Activated CD8-positive, alpha-beta memory T cell treated with anti-CD3 and anti-CD28 coated beads for 36 hours (primary cell): Measurements from ENCODE around the gene CDC7. TPM values are rescaled to one million over a fixed set of nuclear protein-coding genes. Genes with fewer than 3 reads are reported as not detected.
"Not testable (repeated sequence)": the region's sequence is repeated elsewhere in the genome, so short reads cannot be mapped to it uniquely, and the experiment has no call there.

Source experiments
- CTCF ChIA-PET: fragments of 350-600 bp; sonication (Branson Sonifier 250); formaldehyde crosslinking; loops from one replicate; lab custom pipeline; 2021; ENCODE audit warnings: antibody characterized with exemption; lab: Charles Lee
- POLR2A ChIA-PET: fragments of 350-600 bp; sonication (Branson Sonifier 250); formaldehyde crosslinking; loops from one replicate; lab custom pipeline; 2021; ENCODE audit warnings: antibody characterized with exemption; lab: Charles Lee
- total RNA-seq, 2 experiments: library from RNA; stranded (reverse); gene quantifications; one replicate each; pipeline ENCODE4 v1.2.3, GENCODE V29; 2021

CDC7 gene
- 10 to 100 TPM; 25.6 to 26.4 TPM for total RNA-seq

DNA sequence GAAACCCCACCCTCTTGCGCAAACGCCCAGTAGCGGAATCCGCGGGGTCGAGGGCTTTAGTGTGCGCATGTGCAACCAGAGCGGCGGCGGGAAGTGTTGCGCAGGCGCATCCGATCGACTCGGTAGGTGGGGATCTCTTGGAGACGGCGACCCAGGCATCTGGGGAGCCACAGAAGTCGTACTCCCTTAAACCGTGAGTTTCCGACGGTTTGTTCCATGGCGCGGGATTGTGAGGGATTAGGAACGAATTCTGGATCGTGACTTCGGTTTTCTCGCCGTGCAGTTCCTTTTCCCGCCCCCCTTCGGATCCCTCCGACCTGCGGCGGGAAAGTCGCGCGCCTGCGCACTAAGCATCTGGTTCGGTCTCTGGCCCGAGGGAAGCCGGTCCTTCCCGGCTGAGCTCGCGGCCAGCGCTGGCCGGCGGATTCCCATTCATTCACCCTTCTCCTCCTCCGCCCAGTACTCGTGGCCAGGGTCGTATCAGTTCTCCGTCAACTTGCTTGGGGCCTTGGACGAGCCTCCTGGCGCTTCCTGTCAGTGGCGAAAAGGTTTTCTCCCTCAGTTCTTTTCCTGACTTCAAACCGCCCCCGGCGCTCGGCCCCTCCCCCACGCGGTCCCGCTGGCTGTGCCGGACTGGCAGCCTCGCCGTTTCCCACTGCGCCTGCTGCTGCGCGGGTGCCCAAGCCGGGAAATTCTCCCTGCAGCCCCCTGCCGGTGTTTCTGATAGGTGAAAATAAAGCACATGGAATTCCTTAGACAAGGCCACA is at the start of gene CDC7:
TSS of gene CDC7 (plus strand) at position 96 of the 767 bp plus-strand sequence. CDS start 866 bp downstream, outside the sequence.
- POLR2A ChIA-PET = no interaction called here
- CTCF ChIA-PET = interaction anchor here (0.6 to 1.1 kb wide), 2 partner anchors 61 to 715 kb away, joined by 3 read pairs; no protein-coding TSS in a partner anchor

DNA sequence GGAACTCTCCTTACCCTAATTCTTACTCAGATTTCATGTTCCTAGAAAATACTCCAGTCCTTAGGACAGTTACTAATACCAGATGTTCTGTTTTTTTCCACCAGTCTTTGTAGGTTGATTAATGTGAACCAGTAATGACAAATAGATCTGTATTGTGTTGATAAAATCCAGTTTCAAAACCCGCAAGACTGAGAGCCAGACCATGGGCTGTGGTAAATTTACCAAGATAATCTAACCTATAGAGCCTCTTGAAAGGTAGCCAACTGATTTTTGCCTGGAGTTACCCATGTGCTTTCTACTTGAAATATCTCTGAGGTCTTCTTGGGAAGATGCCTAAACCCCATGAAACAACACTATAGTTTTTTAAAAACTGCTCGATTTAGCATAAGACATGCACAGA is 46.5 kb upstream of the CDC7 start:
- CTCF ChIA-PET = no interaction called here
- POLR2A ChIA-PET = no interaction called here

DNA sequence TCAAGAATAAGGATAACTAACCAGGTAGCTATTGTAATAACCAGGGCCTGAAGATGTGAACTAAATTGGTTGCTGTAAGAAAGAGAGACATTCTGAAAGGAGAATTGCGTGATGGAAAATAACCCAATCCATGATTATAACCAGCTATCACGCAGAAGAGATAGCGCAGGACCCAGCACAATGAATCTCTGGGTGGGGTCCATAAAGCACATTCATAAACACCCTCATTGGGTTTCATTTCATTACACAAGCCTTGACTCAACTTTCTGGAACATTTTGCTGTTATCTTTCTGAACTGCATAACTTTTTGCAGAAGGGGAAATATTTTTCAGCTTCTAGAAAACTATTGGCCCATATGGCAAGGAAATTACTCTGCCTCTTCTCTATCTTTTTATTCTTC is 45.3 kb upstream of the CDC7 start:
- ChIA-PET POLR2A (no interaction called here), CTCF (no interaction called here)

DNA sequence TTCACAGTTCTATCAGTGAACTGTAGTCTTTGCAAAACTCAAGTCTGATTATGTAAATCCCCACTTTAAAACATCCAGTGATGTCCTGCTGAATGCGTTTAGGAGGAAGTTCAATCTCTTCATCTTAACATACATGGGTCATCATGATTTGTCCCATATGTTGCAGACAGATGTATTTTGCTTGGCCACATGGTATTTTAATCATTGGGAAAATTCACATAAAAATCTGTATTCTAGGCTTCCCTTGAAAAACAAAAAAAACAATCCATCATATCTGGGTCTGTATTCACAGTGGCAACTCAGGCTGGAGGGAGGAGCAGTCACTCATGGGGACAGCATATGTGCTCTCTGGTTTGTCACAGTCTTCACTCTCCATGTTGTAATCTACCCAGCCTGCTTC is 44.8 kb upstream of the CDC7 start:
- POLR2A ChIA-PET = interaction anchor here (0.6 kb wide), 1 partner anchor 30 kb away, joined by 3 read pairs; no protein-coding TSS in a partner anchor
- CTCF ChIA-PET = no interaction called here

DNA sequence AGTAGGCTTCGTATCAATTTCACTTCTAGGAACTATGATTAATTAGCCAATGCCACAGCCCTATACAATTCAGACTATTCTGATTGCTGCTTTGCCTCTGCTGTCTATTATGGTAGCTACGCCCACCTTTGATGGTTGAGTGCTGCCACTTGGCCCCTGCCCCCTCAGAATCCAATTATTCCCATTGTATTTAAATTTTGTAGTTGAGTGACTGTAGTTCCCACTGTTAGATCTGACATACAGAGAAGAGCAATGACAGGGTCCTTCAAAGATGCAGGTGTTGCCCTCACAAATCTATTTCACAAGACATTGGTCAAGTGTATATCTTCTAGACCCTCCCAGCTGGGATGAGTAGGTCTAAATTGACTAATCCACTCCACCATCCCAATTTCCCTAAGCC is 35.3 kb upstream of the CDC7 start:
- POLR2A ChIA-PET, CTCF ChIA-PET: not testable (repeated sequence)

DNA sequence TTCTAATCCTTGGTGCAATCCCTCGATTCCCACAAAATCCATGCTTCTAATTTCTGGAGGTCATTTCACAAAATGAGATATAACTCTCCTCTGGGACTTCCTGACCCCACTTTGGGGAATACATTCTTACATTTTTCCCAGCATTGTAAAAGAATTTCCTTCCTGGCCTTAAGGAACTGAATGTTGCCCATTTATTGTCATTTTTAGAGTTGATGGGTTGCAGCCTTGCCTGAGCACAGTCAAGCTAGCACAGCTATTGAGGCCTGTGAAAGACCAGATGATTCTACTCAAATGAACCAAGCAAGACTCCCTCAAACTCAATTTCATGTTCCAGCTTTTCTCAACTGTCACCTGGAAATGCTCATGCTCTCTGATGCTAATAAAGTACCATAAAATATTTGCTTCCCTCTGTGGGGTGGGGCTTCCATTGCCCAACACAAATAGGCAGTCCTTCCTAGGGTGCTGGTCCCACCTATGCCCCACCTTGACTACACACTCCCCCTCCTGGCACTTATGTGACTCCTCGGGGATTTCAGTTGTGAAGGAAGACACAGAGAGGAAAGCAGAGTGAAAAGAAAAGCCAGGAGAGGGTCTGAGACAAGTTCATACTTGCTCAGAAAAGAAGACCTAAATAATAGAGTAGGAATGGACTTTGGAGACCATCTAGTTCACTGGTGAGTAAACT is 24.0 kb upstream of the CDC7 start:
- POLR2A ChIA-PET = no interaction called here
- CTCF ChIA-PET = interaction anchor here (1.0 to 1.2 kb wide), 2 partner anchors 13 to 452 kb away, joined by 3 to 4 read pairs; no protein-coding TSS in a partner anchor

DNA sequence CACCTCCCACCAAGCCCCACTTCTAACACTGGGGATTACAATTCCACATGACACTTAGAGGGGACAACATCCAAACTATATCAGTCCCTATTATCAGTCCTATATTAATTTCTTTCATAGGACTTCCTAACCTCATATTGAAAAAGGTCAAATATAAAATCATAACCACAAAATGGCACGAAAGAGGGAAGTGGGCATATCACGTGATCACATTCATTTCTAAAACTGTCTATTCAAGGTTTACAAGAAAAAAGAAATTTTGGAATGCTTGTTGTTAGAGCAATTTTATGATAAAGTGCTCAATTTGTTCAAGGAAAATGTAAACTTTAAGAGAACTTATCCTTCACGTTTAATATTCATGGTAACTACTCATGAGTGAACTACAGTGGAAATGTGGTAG is 13.2 kb upstream of the CDC7 start:
- ChIA-PET CTCF (no interaction called here), POLR2A (no interaction called here)

DNA sequence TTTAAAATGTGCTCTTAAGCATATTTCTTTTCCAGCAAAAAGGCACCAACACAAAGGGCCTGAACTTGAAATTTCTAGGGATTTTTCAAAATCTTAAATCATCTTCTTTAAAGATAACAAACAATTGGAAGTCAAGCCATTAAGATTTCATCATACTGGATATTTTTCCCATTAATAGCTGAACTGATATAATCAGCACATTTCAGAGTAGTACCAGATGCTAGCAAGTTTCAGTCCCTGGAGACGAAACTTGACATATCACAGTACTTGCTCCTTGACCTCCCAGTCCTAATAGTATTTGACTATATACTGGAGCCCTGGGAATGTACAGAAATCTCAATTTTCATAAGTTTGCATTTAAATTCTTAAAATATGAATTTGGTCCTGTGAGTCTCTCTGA is 10.2 kb upstream of the CDC7 start:
- POLR2A ChIA-PET = no interaction called here
- CTCF ChIA-PET = no interaction called here

DNA sequence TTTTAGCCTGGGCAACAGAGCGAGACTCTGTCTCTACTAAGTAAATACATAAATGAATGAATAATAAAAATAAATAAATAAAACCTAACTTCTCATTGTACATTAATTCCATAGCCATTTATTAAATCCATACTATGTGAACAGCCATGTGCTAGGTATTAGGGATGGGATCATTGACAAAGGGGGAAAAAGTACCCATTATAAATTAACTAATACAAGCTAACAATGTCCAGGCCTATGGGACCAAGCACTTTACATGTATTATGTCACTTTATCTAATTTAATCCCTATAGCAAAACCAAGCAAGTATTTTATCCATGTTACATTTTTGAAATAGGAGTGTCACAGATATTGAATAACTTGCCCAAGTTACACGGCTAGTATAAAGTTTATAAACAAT is 2.6 kb upstream of the CDC7 start:
- ChIA-PET CTCF (interaction anchor here (1.5 kb wide), 1 partner anchor 332 kb away, joined by 3 read pairs; no protein-coding TSS in a partner anchor), POLR2A (no interaction called here)

DNA sequence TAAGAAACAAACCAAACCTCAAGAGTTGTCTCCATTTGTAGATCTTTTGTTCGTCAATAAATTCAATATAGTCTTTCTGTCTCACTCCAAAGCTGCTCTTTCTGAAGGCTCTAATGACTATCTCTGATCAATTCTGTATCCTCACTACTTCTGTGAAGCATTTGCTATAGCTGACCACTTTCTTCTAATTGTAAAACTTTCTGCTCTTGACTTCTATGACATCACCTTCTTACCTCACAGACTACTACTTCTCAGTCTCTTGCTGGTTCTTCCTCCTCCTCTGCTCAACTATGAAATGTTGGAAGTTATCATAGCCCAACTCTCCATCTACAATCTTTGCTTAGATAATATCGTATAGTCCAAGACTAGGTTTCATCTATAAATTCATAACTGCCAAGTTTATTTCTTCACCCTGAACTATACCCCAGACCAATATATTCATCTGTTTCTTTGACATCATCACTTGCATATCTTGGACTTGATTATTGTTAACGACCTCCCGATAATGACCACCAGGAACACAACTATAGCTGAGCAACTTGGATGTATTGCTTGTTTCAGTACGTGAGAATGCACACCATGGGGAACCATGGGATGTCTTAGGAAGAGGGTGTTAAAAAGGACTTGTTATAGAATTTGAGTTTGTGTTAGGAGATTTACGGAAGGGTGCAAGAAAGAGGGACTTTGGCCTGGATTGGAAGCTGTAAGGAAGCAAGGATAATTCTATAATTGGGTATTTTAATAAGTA is 2.0 kb upstream of the CDC7 start:
- POLR2A ChIA-PET = no interaction called here

DNA sequence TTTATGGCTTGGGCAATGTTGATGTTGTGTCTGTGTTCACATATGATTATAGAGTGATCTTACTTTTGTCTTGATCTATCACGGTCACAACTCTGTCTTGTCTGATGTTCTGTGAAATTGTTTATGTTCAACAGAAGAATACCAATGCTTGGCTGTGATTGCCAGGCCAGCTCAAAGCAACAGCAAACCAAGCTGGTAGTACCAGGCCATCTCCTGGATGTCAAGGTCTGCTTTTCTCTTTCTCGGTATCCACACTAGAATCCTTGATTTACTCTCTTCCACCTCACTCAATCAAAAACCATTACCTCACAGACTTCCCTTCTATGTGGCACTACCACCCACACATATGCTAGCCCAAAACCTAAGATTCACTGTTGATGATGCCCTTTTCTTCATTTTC is 1.3 kb upstream of the CDC7 start:
- POLR2A ChIA-PET = no interaction called here
- CTCF ChIA-PET = no interaction called here

More for the DNA sequence above, 2.0 kb upstream of the CDC7 start:
- CTCF ChIA-PET = interaction anchor here (0.6 to 1.5 kb wide), 2 partner anchors 333 to 1863 kb away, joined by 3 to 4 read pairs; no protein-coding TSS in a partner anchor

DNA sequence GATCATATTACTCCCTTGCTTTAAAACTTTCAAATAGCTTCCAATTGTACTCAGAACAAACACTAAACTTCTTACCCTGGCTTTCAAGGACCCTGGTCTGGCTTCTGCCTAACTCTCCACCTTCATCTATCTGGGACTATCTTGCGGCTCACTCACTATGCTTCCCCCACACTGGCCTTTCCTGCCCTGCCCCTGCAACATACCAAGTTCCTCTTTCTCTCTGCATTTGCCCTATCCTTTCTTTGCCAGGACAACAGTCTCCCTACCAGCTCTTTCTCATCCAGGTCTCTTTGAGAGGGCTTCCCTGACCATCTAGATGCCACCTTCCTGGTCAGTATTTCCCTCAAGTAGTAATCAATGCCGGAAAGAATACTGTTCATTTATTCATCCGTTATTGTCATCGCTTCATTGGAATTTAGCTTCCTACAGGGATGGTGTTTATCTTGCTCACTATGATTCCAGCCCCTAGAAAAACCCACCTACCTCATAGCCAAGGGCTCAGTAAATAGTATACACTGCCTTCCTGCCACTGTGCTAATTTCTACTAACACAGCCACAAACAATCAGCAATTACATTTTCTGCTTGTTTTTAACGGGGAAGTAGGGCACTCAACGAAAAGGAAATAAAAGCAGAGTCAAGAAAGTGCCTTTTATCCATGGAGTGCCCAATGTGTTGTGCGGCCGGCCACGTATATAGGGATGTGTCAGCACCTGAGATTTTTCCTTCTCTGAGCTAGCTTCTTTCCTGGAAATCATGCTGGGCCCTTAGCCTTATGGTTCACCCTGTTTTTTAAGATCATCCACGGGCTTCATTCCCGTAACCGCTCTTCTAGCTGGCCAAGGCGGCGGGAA is 521 bp upstream of the CDC7 start:
- ChIA-PET CTCF (interaction anchor here (1.1 kb wide), 1 partner anchor 61 kb away, joined by 3 read pairs; no protein-coding TSS in a partner anchor), POLR2A (no interaction called here)

DNA sequence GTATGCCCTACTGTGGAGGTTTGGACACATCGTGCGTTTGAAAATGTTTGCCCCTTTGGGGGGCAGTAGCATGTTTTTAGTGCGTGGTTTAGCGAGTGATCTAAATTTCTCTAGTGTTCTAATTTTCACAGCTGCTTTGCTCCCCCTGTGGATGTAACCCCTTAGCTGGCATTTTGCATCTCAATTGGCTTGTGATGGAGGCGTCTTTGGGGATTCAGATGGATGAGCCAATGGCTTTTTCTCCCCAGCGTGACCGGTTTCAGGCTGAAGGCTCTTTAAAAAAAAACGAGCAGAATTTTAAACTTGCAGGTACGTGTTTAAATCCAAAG is 836 bp downstream of the CDC7 start:
- POLR2A ChIA-PET = no interaction called here
- CTCF ChIA-PET = interaction anchor here (0.6 to 1.1 kb wide), 2 partner anchors 62 to 715 kb away, joined by 3 read pairs; no protein-coding TSS in a partner anchor

DNA sequence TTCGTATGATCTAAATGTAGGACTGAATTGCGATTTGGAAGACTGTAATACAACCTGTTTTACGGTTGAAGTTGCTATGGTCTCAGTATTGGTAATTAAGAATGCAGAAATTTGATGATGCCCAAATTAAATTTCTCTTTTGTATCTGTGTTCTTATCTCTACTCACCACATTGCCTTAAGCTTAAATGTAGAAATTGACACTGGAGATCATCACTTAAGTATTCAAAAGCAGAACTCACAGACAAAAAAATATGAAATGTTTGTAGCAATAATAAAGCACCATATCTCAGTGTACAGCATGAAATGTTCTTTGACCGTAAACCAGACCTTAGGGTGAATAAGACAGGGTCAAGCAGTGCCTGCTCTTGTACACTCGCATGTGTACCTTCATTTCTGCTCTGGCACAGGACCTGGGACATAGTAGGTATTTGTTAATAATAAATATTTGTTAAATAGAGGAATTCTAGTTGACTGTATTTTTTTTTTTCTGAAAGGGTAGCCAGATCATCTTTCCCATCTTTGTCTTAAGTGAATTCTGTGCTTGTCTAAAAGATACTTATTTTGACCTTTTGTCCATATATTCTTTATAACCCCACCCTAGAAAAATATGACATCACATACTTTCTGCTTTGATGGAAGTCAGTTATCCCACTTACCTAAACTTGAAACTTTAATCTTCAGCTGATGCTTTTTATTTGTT is 1.5 kb downstream of the CDC7 start:
- ChIA-PET POLR2A (no interaction called here), CTCF (interaction anchor here (0.6 to 2.0 kb wide), 2 partner anchors 425 to 714 kb away, joined by 3 to 6 read pairs; no protein-coding TSS in a partner anchor)

DNA sequence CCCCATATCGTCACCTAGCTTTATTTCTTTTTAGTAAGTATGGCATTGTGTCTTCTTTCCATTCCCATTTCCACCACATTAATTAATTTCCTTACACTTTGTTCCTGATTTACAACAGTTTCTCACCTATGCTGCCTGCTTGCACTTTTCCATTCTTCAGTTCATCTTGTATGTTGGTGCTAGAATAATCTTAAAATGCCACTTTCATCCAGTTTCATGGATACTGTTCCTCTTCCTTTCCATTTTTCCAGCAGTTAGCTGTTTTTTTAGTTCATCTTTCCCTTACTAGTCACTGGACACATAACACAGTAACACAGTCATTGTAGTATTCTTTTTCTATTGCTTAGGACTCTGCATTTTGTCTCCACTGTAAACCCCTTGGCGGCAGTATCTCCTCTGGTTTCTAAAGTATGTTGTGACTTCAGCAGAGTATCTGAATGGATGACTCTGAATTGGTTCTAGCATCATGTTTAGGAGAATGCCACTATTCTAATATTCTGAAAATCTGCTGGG is 2.1 kb downstream of the CDC7 start:
- ChIA-PET CTCF (interaction anchor here (0.6 to 2.0 kb wide), 2 partner anchors 425 to 1575 kb away, joined by 3 to 6 read pairs; no protein-coding TSS in a partner anchor), POLR2A (no interaction called here)

DNA sequence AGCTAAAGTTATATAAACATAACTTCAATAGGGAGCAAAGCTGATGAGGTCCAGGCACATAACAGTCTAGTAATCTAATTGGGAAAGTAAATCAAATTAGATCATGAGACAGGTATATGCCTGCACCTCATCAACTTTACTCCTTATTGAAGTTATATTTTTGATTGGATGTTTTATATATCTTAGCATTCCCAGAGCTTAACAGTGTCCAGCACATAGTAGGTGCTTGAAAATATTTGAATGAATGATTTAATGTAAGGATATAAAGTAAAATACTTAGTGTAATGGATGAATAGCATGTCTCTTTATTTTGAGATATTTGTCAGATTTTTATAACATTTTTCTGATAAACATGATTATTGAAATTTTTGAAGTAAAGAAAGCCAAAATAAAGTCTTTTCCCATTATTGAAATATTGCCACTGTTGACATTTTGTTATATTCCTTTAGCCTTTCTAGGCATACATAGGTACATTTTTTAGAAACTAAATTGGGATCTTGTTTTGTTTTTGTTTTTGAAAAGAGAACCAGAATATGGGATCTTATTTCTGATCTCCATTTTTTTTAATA is 2.8 kb downstream of the CDC7 start:
- POLR2A ChIA-PET = interaction anchor here (0.5 kb wide), 1 partner anchor 1465 kb away, joined by 3 read pairs; no protein-coding TSS in a partner anchor

DNA sequence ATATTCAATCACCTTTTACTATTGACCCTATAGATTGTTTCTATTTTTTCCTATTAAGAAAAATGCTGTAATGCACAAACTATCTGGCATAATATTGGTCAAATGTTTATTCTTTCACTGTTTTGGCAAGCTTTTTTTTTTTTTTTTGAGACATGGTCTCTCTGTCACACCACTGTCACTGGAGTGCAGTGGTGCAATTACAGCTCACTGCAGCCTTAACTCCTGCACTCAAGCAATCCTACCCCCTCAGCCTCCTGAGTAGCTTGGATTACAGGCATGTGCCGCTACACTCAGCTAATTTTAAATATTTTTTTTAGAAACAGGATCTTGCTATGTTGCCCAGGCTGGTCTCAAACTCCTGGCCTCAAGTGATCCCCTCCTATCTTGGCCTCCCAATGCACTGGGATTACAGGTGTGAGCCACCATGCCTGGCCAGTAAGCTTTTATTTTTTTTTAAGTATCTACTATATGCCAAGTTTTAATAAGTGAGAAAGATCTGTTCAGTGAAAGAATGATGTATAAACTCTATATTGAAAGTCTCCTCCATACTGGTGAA is 3.4 kb downstream of the CDC7 start:
- ChIA-PET CTCF (interaction anchor here (1.2 to 2.0 kb wide), 2 partner anchors 9 to 424 kb away, joined by 4 to 6 read pairs; no protein-coding TSS in a partner anchor), POLR2A (interaction anchor here (0.5 kb wide), 1 partner anchor 1465 kb away, joined by 3 read pairs; no protein-coding TSS in a partner anchor)

More for the DNA sequence above, 2.8 kb downstream of the CDC7 start:
- CTCF ChIA-PET = interaction anchor here (0.6 to 2.0 kb wide), 3 partner anchors 10 to 1574 kb away, joined by 3 to 6 read pairs (median 4); no protein-coding TSS in a partner anchor
